Measurements from ENCODE around the gene PANK3.

GRCh38 chr5:168614661-168615060 is 35.5 kb upstream of the PANK3 start:
- TF ChIP-seq TAF1 (IDR thresholded peaks at IDR 0.05; ENCODE audit: borderline replicate concordance, low read depth, low read length) (no peak), POLR2A (IDR thresholded peaks at IDR 0.05; ENCODE audit: low read depth, low read length) (no peak)

Measured in GM12892 (cell line).